GM06990 (cell line): Measurements from ENCODE around the gene LLGL1.
A peak's percentile ranks its signal among the peaks of the same experiment; 100 is the strongest.

ENCODE experiments used
- DNase-seq: peaks from one replicate; pipeline ENCODE4 v3.0.0-alpha.2; 2011; ENCODE audit not compliant: insufficient read length; ENCODE audit errors: extremely low read depth
- H3K27me3 ChIP-seq: replicated peaks from 2 replicates; pipeline ENCODE4 v1.6.0; 2011; ENCODE audit warnings: low read length; ENCODE audit not compliant: control insufficient read depth, insufficient read depth
- H3K36me3 ChIP-seq: 2 replicates; pipeline ENCODE4 v1.5.1; 2011; ENCODE audit warnings: low read length; ENCODE audit not compliant: control insufficient read depth, insufficient read depth
- H3K4me3 ChIP-seq: replicated peaks from 2 replicates; pipeline ENCODE4 v1.5.1; 2011; ENCODE audit warnings: low read depth, mild to moderate bottlenecking, control low read depth, low read length
- CTCF ChIP-seq: IDR thresholded peaks from 2 replicates; pipeline ENCODE4 v1.5.1; 2011; ENCODE audit warnings: low read length, control low read depth, mild to moderate bottlenecking, inconsistent platforms; ENCODE audit not compliant: insufficient read depth, poor library complexity, severe bottlenecking

Gene LLGL1

DNA sequence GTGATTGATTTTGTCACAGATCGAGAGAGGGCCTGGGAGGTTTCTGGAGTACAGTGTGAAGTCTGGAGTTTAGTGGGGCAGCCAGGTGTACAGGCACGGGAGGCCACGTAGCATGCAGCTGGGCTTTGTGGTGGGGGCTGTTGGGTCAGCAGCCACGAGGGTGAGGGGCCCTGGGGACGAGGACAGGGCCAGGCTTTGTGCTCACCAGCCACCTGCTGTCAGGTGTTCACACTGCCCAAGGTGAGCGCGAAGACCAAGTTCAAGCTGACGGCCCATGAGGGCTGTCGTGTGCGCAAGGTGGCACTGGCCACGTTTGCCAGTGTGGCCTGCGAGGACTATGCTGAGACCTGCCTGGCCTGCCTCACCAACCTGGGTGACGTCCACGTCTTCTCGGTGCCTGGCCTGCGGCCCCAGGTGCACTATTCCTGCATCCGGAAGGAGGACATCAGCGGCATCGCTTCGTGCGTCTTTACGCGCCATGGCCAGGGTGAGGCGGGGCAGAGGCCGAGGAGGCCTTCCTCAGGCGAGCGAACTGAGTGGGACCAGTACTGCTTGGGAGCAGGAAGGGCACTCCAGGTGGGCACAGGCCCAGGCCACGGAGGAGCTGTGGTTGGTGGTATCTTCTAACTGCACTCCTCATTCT lies 15.9 kb downstream of the LLGL1 start:
- DNase-seq: no peak
- Histone ChIP-seq H3K36me3 (peaks cover 15% of the 10 kb centered on the region), H3K4me3 (no peak overlapping the region), H3K27me3 (no peaks in the 10 kb centered on the region)
- no peak for TF ChIP-seq CTCF

- Histone ChIP-seq H3K27me3 (no peaks in the 10 kb centered on the region), H3K4me3 (no peak overlapping the region), H3K36me3 (peaks cover 32% of the 10 kb centered on the region)
- no peak for DNase-seq
- no peak for TF ChIP-seq CTCF
Observed at GRCh38 chr17:18245038-18245776, 19.8 kb downstream of the LLGL1 start.

- Histone ChIP-seq H3K4me3 (no peak overlapping the region), H3K36me3 (peaks cover 37% of the 10 kb centered on the region), H3K27me3 (no peaks in the 10 kb centered on the region)
- no peak for DNase-seq
- no peak for TF ChIP-seq CTCF
Observed at GRCh38 chr17:18246109-18246725, 20.8 kb downstream of the LLGL1 start.

GRCh38 chr17:18246880-18247612 lies 21.6 kb downstream of the LLGL1 start:
- H3K36me3 ChIP-seq: peaks cover 43% of the 10 kb centered on the region
- H3K27me3 ChIP-seq: no peaks in the 10 kb centered on the region
- no peak for TF ChIP-seq CTCF
- peak; percentile 51 for DNase-seq
- no peak overlapping the region for H3K4me3 ChIP-seq

GRCh38 chr17:18247613-18248001 lies 22.2 kb downstream of the LLGL1 start:
- no peak for TF ChIP-seq CTCF
- Histone ChIP-seq H3K36me3 (peaks cover 48% of the 10 kb centered on the region), H3K4me3 (no peak overlapping the region), H3K27me3 (no peaks in the 10 kb centered on the region)
- DNase-seq: no peak
